HL-60 (cell line): ENCODE results near the gene SCYGR7.

Experiments
- GABPA ChIP-seq: IDR thresholded peaks from 2 replicates; pipeline ENCODE4 v1.6.1; 2012; ENCODE audit warnings: low read depth
- TF ChIP-seq, protein P1 (sequence below): IDR thresholded peaks from one replicate; pipeline ENCODE4 v1.5.1; 2011; ENCODE audit warnings: low read length, control low read depth, inconsistent platforms; ENCODE audit not compliant: insufficient read depth

DNA sequence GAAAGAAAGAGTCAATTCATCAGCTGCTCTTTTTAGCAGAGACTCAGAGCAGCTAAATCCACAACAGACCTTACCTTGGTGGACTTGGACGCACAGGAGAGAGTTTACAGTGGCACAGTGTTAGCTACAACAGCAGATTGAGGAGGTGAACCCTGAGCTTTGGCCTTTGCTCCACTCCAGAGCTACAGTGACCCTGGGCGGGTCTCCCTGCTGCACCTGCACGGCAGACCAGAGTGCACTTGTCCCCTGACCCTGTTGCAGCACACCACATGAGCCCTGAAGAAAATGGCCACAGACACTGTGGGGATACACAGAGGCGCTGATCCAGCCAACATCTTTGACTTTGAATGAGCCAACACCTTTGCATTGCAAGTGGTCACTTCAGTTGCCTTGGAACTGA, 21.3 kb upstream of the SCYGR7 start:
- TF ChIP-seq, protein P1, sequence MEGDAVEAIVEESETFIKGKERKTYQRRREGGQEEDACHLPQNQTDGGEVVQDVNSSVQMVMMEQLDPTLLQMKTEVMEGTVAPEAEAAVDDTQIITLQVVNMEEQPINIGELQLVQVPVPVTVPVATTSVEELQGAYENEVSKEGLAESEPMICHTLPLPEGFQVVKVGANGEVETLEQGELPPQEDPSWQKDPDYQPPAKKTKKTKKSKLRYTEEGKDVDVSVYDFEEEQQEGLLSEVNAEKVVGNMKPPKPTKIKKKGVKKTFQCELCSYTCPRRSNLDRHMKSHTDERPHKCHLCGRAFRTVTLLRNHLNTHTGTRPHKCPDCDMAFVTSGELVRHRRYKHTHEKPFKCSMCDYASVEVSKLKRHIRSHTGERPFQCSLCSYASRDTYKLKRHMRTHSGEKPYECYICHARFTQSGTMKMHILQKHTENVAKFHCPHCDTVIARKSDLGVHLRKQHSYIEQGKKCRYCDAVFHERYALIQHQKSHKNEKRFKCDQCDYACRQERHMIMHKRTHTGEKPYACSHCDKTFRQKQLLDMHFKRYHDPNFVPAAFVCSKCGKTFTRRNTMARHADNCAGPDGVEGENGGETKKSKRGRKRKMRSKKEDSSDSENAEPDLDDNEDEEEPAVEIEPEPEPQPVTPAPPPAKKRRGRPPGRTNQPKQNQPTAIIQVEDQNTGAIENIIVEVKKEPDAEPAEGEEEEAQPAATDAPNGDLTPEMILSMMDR, result no peak
- TF ChIP-seq GABPA, result no peak
